Pancreas (tissue), 10 donors: ENCODE results near the gene MAP3K20. TPM values are rescaled to one million over a fixed set of nuclear protein-coding genes. Genes with fewer than 3 reads are reported as not detected.

Experiments
- ATAC-seq, 4 donors: fragments of 200-7000 bp; cut with Tn5 transposase; one replicate each; pipeline versions ENCODE4 v1.8.0 to v1.9.1; 2020; ENCODE audit warnings: mild to moderate bottlenecking in 4 of 4, moderate library complexity in 4 of 4
- DNase-seq, 6 donors: peaks; one replicate each; pipeline ENCODE4 v3.0.0-alpha.2; 2020
- FAIRE-seq: peaks from 2 replicates; lab custom pipeline; 2012; peaks lifted over from hg19 to GRCh38; lab: Jason Lieb, UNC
- H3K27ac ChIP-seq, 4 donors: fragments of 200-600 bp; sonication (generic); 1 replicate in 3 of 4; 2 replicates in 1 of 4; pipeline versions ENCODE4 v1.5.0 to v1.8.0; 2020
- H3K27me3 ChIP-seq, 4 donors: fragments of 200-600 bp; one replicate each; pipeline ENCODE4 v1.8.0; 2021
- H3K36me3 ChIP-seq, 3 donors: fragments of 200-600 bp; sonication (generic) in 1 of 3; one replicate each; pipeline versions ENCODE4 v1.5.0 to v1.8.0; 2020 to 2021
- H3K4me1 ChIP-seq, 3 donors: fragments of 200-600 bp; one replicate each; pipeline ENCODE4 v1.8.0; 2021
- H3K4me3 ChIP-seq, 4 donors: fragments of 200-600 bp; sonication (generic) in 2 of 4; one replicate each; pipeline versions ENCODE4 v1.5.0 to v1.8.0; 2020 to 2021
- H3K9me3 ChIP-seq, 4 donors: fragments of 200-600 bp; one replicate each; pipeline ENCODE4 v1.8.0; 2021
- WGBS, 2 donors: extraction: QIAGEN DNeasy Blood & Tissue Kit; methylation state at CpG; one replicate each; pipeline ENCODE4 v1.1.7; 2013; 5-methylcytosine and 5-hydroxymethylcytosine counted together
- intact Hi-C, 3 donors: fragments of 100-400 bp; cut with DNase I; formaldehyde crosslinking; loops; one replicate each; pipeline versions ENCODE4 v1.11.1 to v1.14.2; 2022
- polyA plus RNA-seq, 2 donors: library from polyadenylated mRNA; stranded (reverse); fragments of 200-250 nt; gene quantifications; one replicate each; pipeline ENCODE4 v1.2.3, GENCODE V29; 2013
- total RNA-seq, 6 donors: library from RNA; stranded (reverse); fragmentation: NEBNext Ultra II Directional in 4 of 6; extraction: Animal tissue kit (Norgen Biotek cat#: 25700) in 4 of 6; gene quantifications; one replicate each; pipeline versions ENCODE4 v1.2.1 to v1.2.4, GENCODE V29; 2021 to 2023
- TF ChIP-seq, protein P1 (sequence below), 4 donors: fragments of 200-600 bp; sonication (generic) in 3 of 4; IDR thresholded peaks; one replicate each; pipeline versions ENCODE4 v1.5.0 to v1.8.0; 2021; ENCODE audit warnings: antibody characterized with exemption in 4 of 4
- donor health status: healthy with polysubstance abuse.
- donor health status: DM: no; HTN: no; CAD: no; lungs with moderate emphysema.
- donor health status: DM: no; HTN: no; CAD: no.
- donor health status: control.
- donor health status: control.
- donor health status: Bipolar disorder and iron deficiency.
- donor health status: DM: yes; HTN: yes; CAD: no.
- donor health status: DM: no; HTN: no; CAD: no.
- donor health status: DM: no; HTN: no; CAD: no.
- donor health status: DM: yes; HTN: yes; CAD: no.

MAP3K20 gene
- total and polyA plus RNA-seq, 8 donors, result 4.1 to 23.7 (median 8.2) TPM

DNA sequence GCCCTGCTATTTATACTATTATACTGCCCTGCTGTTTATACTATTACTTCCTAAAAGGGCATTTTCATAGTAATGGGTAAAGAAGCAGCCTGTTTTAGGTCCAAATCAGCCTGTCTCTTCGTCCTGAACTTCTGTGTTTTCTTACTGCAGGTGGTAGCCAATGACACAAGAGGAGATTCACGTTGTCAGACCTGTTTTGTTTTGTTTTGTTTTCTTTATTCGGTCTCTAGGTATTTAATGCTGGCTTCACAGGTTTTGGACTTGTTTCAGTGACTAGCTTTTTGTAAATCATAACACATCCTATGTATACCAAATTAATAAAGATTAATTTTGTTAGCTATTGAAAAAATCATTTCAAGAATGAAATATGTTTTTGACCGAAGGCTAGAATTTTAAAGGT, 116.4 kb downstream of the MAP3K20 start:
- H3K4me1 ChIP-seq, result peaks cover 0 to 17% (median 9%) of the 10 kb centered on the region in 3 donors
- no peak overlapping the region for H3K27ac ChIP-seq
- FAIRE-seq, result no peak
- 60 to 62% methylated on average over 4 of the region's 4 CpGs for WGBS, 2 donors
- H3K4me3 ChIP-seq, result no peak overlapping the region
- H3K9me3 ChIP-seq, result no peaks in the 10 kb centered on the region
- H3K27me3 ChIP-seq, result no peaks in the 10 kb centered on the region
- no peaks in the 10 kb centered on the region for H3K36me3 ChIP-seq
- no peak for DNase-seq
- intact Hi-C loops, result no loop called here
- no peak for ATAC-seq
- TF ChIP-seq, protein P1, sequence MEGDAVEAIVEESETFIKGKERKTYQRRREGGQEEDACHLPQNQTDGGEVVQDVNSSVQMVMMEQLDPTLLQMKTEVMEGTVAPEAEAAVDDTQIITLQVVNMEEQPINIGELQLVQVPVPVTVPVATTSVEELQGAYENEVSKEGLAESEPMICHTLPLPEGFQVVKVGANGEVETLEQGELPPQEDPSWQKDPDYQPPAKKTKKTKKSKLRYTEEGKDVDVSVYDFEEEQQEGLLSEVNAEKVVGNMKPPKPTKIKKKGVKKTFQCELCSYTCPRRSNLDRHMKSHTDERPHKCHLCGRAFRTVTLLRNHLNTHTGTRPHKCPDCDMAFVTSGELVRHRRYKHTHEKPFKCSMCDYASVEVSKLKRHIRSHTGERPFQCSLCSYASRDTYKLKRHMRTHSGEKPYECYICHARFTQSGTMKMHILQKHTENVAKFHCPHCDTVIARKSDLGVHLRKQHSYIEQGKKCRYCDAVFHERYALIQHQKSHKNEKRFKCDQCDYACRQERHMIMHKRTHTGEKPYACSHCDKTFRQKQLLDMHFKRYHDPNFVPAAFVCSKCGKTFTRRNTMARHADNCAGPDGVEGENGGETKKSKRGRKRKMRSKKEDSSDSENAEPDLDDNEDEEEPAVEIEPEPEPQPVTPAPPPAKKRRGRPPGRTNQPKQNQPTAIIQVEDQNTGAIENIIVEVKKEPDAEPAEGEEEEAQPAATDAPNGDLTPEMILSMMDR (IDR thresholded peaks at IDR 0.05), result no peak

DNA sequence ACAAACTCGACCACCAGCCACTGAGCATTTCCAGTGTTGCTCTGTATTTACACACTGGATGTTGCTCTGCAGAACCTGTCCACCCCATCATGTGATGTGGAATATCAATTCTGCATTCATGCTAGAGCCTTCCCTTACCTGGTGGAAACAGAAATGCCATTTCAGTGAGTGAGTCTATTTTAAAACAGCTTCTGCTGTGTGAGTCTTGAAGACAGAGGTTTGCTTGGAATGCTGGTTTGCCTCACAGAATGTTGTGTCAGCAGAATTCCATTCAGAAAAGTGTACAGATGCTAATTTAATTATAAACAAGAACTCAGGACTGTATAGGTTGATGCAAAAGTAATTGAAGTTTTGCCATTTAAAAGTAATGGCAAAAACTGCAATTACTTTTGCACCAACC, 118.3 kb downstream of the MAP3K20 start:
- TF ChIP-seq, protein P1 (IDR thresholded peaks at IDR 0.05), result no peak
- Histone ChIP-seq H3K4me3 (no peak overlapping the region), H3K4me1 (no peaks in the 10 kb centered on the region), H3K27ac (no peak overlapping the region), H3K36me3 (peaks cover 0 to 6% (median 0%) of the 10 kb centered on the region in 3 donors), H3K27me3 (no peaks in the 10 kb centered on the region), H3K9me3 (no peaks in the 10 kb centered on the region)
- FAIRE-seq (no peak), DNase-seq (no peak), ATAC-seq (no peak)
- intact Hi-C loops, result no loop called here
- WGBS, 2 donors, result 81 to 96% methylated on average over 1 of the region's 1 CpG

DNA sequence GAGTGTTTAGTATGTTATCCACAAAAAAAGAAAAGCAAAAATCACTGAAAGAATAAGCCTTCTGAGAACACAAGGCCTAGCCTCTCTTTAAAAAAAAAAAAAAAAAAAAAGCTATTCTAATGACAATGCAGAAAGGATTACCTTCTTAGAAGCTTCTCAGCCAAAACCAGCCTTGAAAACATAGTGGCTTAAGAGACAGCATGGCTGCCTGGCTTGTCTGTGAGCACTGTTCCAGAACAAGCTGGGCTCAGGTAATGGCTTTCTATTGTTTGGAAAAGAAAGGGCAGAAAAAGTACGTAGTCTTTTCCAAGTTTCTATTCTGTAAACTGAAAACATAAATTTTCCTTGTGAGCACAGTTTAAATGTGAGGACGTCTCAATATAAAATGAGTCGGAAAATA, 119.5 kb downstream of the MAP3K20 start:
- no peaks in the 10 kb centered on the region for H3K27me3 ChIP-seq
- H3K4me1 ChIP-seq, result no peaks in the 10 kb centered on the region
- WGBS, 2 donors, result 91 to 92% methylated on average over 3 of the region's 3 CpGs
- no peaks in the 10 kb centered on the region for H3K9me3 ChIP-seq
- FAIRE-seq, result no peak
- TF ChIP-seq, protein P1 (IDR thresholded peaks at IDR 0.05), result no peak
- intact Hi-C loops, result no loop called here
- H3K36me3 ChIP-seq, result peaks cover 0 to 6% (median 0%) of the 10 kb centered on the region in 3 donors
- no peak overlapping the region for H3K4me3 ChIP-seq
- no peak for ATAC-seq
- DNase-seq, result no peak
- no peak overlapping the region for H3K27ac ChIP-seq

DNA sequence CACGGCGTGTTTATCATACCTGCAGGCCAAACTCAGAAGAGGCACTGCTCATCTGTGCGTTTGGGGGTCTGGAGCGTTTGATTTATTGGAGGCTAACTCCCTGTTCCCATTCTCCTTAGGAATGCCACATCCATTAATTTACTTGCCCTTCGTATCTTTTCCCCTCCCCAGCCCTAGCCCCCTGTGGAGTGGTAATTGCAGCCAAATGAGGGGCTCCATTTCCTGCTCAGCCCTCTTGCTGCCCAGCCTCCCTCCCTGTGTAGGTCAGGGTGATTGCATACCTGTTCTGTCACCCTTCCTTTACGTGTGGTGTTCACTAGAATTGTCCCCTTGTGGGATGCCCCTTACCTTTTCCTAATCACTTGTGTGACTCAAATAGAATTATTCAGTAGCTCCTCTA, 120.4 kb downstream of the MAP3K20 start:
- peaks cover 0 to 6% (median 0%) of the 10 kb centered on the region in 3 donors for H3K36me3 ChIP-seq
- H3K4me1 ChIP-seq, result no peaks in the 10 kb centered on the region
- H3K27me3 ChIP-seq, result no peaks in the 10 kb centered on the region
- DNase-seq, result no peak
- H3K27ac ChIP-seq, result no peak overlapping the region
- no peak for ATAC-seq
- intact Hi-C loops, result no loop called here
- 95% methylated on average over 6 of the region's 6 CpGs for WGBS, 2 donors
- TF ChIP-seq, protein P1 (IDR thresholded peaks at IDR 0.05), result no peak
- no peaks in the 10 kb centered on the region for H3K9me3 ChIP-seq
- no peak for FAIRE-seq
- H3K4me3 ChIP-seq, result no peak overlapping the region

DNA sequence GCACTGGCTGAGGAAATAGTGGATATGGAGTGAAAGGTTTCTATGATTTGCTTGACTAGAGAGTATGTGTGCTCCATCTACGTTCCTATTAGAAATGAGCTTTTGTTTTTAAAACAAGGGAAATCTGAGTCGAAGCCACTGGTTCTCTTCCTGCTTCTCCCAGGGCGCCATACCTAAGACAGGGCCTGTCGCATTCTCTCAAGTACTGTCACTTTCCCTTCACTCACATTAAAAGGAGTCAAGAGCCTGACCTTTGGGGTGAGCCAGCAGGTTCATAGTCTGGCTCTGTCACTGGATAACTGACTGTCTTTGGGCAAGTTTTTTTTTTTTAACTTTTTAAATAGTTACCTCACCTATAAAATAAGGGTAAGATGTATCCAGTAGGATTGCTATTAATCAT, 121.0 kb downstream of the MAP3K20 start:
- 89 to 91% methylated on average over 4 of the region's 4 CpGs for WGBS, 2 donors
- DNase-seq (no peak), FAIRE-seq (no peak), ATAC-seq (no peak)
- intact Hi-C loops, result no loop called here
- Histone ChIP-seq H3K27me3 (no peaks in the 10 kb centered on the region), H3K4me1 (no peaks in the 10 kb centered on the region), H3K9me3 (no peaks in the 10 kb centered on the region), H3K36me3 (peaks cover 0 to 6% (median 0%) of the 10 kb centered on the region in 3 donors), H3K4me3 (no peak overlapping the region), H3K27ac (no peak overlapping the region)
- TF ChIP-seq, protein P1 (IDR thresholded peaks at IDR 0.05), result no peak
